GM19455 (cell line): ENCODE measurements around the gene RAB3IP.
"Not testable (repeated sequence)": the region's sequence is repeated elsewhere in the genome, so short reads cannot be mapped to it uniquely, and the experiment has no call there.

Source experiments
- ATAC-seq: cut with Tn5 transposase; IDR thresholded peaks from one replicate; pipeline ENCODE4 v1.9.1; 2021; ENCODE audit not compliant: unreplicated experiment

RAB3IP gene

GRCh38 chr12:69755302-69755701 is 16.6 kb downstream of the RAB3IP start:
- ATAC-seq = no peak

GRCh38 chr12:69756088-69756755 is 17.6 kb downstream of the RAB3IP start:
- ATAC-seq = no peak

DNA sequence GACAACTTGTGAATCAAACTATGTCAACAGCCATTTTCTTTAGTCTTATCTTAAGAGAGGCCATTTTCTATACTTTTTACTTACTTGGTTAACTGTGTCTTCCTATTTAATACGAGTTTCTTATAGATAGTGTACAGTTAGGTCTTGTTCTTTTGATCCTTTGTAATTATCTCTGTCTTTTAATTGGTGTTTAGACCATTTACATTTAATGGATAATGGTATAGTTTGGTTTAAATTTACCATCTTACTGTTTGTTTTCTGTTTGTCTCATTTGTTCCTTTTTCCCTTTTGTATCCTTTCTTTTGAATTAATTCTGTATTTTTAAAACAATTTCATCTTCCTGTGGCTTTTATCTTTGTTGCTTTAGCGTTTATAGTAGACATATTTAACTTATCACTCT is 19.4 kb downstream of the RAB3IP start:
- ATAC-seq = no peak

GRCh38 chr12:69759581-69759980 is 20.9 kb downstream of the RAB3IP start:
- ATAC-seq = not testable (repeated sequence)

GRCh38 chr12:69765515-69765914 is 26.9 kb downstream of the RAB3IP start:
- no peak for ATAC-seq

DNA sequence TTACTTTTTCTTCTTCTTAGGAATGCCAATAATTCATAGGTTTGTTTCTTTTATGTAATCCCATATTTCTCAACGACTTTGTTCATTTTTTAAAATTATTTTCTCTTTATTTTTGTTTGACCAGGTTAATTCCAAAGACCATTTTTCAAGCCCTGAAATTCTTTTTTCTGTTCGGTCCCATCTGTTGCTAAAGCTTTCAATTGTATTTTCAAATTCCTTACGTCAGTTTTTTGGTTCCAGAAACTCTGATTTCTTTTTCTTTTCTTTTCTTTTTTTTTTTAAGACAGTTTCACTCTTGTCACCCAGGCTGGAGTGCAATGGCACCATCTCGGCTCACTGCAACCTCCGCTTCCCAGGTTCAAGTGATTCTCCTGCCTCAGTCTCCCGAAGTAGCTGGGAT is 27.6 kb downstream of the RAB3IP start:
- no peak for ATAC-seq

DNA sequence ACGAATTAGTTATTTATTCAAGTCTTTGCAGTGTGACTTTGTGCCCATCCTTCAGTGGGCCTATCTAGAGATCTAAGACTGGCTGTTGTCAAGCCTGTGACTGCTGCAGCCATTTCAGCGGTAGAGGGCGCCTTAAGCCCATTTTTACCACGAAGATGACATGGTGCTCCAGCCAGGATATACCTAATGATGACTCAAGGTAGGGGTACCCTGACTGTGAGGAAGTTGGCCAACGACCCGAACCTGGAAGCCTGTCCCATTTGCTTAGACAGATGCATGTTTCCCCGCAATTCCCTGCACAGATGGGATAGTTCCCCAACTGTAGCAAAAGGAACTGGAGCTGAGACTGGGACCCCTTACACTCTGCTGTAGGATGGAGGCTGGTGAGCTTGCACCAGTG is 41.3 kb downstream of the RAB3IP start:
- no peak for ATAC-seq

DNA sequence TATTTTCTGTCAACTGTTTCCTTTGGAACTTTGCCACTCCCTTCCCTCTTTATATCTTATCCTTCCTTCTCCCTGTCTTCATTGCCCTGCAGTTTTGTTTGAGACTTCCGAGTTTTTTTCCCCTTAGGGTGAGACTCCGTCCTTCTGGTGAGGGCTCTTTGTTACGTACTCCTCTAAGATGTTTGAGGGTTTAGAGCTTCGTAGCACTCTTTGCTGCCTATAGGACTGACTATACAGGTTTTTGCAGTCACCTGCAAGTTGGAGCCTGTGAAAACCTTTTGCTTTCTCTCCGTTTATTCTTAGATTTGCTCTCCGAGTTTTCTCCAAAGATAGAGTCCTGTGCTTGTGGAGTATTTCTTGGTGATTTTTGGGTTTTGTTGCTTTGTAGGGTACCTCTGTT is 44.7 kb downstream of the RAB3IP start:
- no peak for ATAC-seq

DNA sequence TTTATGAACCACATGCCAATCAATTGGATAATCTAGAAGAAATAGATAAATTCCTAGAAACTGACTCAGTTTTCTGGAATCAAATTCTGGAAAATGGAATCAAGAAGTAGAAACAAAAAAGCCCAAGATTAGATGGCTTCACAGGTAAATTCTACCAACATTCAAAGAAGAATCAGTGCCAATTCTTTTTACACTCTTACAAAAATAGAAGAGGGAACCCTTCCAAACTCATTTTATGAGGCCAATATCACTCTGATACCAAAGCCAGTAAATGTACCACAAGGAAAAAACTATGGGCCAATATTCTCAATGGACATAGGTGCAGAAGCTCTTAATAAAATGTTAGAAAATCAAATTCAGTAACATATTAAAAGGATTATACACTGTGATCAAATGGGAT is 50.7 kb downstream of the RAB3IP start:
- no peak for ATAC-seq

GRCh38 chr12:69792533-69792932 is 53.9 kb downstream of the RAB3IP start:
- no peak for ATAC-seq

GRCh38 chr12:69807101-69807897 is 68.6 kb downstream of the RAB3IP start:
- not testable (repeated sequence) for ATAC-seq

GRCh38 chr12:69810870-69811498 is 72.3 kb downstream of the RAB3IP start:
- ATAC-seq = no peak

DNA sequence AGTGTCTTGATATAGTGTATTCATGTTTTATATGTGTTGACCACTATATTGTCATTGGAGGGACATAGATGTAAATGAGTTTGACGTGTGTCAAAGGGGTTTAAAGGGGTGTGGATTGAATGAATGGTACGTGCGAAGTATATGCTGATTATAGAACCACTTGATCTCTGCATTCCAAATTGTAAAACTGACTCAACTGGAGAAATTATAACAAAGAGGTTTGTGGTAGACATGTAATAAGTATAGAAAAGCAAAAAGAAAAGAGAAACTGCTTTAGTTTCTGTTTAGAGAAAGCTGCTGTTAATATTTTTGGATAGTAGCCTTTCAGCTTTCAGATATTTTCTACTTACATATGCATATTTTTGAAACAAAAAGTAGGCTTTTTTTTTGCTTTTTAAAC is 77.4 kb downstream of the RAB3IP start:
- peak; percentile 70 for ATAC-seq

DNA sequence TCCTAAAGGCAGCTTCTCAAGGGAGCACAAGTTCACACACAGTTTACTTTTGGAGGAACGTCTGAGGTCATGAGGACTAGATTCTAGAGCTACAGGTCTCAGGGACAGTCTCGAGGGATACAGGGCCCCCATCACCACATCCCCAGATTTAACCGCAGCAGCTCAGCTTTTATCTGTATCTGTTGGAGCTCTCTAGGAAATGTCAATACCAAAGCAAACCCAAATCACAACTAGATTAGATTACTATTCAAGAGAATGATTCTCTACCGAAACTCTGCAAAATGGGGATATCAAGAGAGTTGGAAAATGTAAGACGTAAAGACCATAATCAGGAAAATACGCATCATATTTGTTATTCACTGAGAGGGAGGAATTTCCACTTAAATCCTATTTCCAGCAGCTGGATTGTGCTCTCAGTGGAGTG is 82.4 kb downstream of the RAB3IP start:
- ATAC-seq = no peak

- no peak for ATAC-seq
Observed at GRCh38 chr12:69821456-69822159, 82.9 kb downstream of the RAB3IP start.

DNA sequence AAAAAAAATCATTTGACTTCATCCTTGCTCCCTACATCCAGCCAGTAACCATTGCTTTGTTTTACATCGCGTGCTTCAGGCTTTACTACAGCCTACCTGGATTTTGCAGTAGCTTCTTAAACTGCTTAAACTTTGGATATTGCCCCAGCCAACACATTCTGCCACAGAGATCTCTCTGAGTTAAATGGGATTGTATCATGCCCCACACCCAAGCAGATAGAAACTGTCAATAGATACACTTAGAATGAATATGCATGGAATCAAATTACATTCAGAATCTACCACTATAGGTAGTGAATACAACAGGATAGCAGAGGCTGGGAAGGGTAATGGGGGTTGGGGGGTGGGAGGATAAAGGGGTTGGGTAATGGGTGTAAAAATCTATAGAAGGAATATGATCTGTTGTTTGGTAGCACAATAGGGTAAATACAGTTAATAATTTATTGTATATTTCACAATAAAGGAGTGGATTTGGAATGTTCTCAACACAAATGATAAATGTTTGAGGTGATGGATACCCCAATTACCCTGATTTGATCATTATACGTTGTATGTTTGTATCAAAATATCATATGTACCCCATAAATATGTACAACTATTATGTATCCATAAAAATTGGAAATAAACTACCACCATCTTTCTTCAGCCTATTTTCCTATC is 83.7 kb downstream of the RAB3IP start:
- ATAC-seq = no peak

DNA sequence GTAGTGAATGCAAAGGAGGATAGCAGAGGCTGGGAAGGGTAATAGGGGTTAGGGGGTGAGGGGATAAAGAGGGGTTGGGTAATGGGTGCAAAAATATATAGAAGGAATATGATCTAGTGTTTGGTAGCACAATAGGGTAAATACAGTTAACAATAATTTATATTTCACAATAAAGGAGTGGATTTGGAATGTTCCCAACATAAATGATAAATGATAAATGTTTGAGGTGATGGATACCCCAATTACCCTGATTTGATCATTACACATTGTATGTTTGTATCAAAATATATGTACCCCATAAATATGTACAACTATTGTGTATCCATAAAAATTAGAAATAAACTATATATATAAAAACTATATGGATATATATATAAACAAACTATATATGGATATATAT is 85.4 kb downstream of the RAB3IP start:
- no peak for ATAC-seq

DNA sequence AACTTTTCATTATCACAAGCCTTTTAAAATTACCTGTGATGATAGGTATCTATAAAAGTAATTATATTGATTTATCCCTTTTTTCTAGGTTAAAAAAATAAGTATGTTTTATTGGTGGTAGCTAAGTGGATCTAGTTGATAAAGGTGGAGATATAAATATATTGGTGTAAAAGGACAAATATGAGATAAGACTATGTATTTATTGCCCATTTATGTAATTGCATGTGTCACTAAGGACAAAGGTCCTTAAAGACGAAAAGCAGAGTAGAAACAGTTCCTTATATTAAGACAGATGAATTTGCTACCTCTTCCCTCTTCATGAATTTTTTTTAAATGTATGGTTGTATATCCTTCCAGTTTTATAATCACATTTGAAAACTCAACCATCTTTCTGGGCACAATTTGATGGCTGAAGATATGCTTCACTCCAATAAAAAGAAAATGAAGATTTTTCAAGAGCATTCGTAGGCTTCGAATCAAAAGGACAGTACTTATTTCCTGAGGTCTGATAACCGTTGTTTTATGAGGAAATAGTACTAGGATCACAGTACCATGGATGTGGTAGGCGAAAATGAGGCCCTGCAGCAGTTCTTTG is 86.4 kb downstream of the RAB3IP start, which contains the start of gene MYRFL:
Gene MYRFL (plus strand): TSS at position 262 of the 595 bp plus-strand sequence. CDS start 291 bp downstream, at position 553.
- ATAC-seq = no peak

GRCh38 chr12:69828897-69829296 is 90.2 kb downstream of the RAB3IP start:
- no peak for ATAC-seq

- ATAC-seq = no peak
Observed at GRCh38 chr12:69833696-69834095, 95.0 kb downstream of the RAB3IP start.
